AG09309 (cell line): Measurements from ENCODE around the gene NAV2.

Source experiments
- DNase-seq: peaks from one replicate; pipeline ENCODE4 v3.0.0-alpha.2; 2010; ENCODE audit warnings: low read depth
- H3K4me3 ChIP-seq: 2 replicates; pipeline ENCODE4 v1.5.1; 2011; ENCODE audit warnings: mild to moderate bottlenecking, low read depth, low read length, moderate library complexity; ENCODE audit not compliant: control insufficient read depth
- CTCF ChIP-seq: IDR thresholded peaks from 2 replicates; pipeline ENCODE4 v1.5.1; 2011; ENCODE audit warnings: mild to moderate bottlenecking, low read depth, low read length, inconsistent platforms; ENCODE audit not compliant: insufficient read depth, control insufficient read depth; ENCODE audit errors: missing control alignments

Gene NAV2

GRCh38 chr11:19689281-19690000, 23.2 kb upstream of the NAV2 start:
- no peak for TF ChIP-seq CTCF
- H3K4me3 ChIP-seq: no peak overlapping the region
- DNase-seq: no peak

- DNase-seq: no peak
- no peak overlapping the region for H3K4me3 ChIP-seq
- no peak for TF ChIP-seq CTCF
These were observed 21.8 kb upstream of the NAV2 start for GRCh38 chr11:19690885-19691284.

GRCh38 chr11:19691815-19692500, 20.7 kb upstream of the NAV2 start:
- H3K4me3 ChIP-seq: no peak overlapping the region
- TF ChIP-seq CTCF: no peak
- no peak for DNase-seq

- H3K4me3 ChIP-seq: no peak overlapping the region
- TF ChIP-seq CTCF: no peak
- no peak for DNase-seq
These were observed 19.5 kb upstream of the NAV2 start for GRCh38 chr11:19693146-19693545.

GRCh38 chr11:19694796-19695345, 17.8 kb upstream of the NAV2 start:
- H3K4me3 ChIP-seq: no peak overlapping the region
- DNase-seq: no peak
- no peak for TF ChIP-seq CTCF

- no peak overlapping the region for H3K4me3 ChIP-seq
- TF ChIP-seq CTCF: no peak
- DNase-seq: no peak
These were observed 16.6 kb upstream of the NAV2 start for GRCh38 chr11:19696073-19696472.
